Measurements from ENCODE around the gene THSD4.

THSD4 gene

DNA sequence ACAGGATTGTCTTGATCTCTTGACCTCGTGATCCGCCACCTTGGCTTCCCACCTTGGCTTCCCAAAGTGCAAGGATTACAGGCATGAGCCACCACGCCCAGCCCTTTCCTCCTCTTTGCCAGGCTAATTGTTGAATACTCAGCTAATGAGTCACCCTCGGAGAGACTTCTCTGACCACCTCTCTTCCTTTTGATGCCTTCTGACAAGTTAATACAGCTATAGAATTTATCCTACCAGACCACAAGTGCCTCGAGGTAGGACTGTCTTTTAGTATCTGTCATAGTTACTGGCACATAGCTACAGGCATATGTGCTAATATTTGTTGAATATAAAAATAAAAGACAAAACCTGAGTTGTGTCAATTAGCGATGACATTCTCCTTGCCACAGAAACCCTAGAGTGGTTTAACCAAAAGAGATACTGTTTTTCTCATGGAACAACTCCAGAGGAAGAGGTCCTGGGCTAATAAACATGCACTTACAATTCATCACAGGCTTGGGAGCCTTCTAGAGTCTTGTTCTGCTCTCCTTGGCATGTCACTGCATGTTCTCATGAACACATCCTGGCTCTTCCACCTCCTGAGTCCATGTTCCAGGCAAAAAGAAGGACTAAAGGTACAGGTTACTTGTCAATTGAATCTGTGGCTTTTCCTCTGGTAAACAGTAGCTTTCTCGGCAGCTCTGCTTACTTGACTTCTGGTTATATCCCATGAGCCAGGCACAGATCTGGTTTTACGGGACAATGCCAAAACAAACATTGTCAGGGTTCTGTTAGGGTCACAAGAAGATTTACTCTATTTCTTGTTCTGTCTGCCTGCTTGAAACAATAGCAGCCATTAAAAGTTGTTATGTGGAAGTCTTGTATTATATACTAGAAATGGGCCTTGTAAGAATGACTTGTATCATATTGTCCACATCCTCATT, 332.3 kb downstream of the THSD4 start:
- H3K4me1 ChIP-seq (ENCODE audit: insufficient read depth, low read length, severe bottlenecking) = no peaks in the 10 kb centered on the region
- H3K4me3 ChIP-seq (ENCODE audit: low read depth, low read length, poor library complexity, severe bottlenecking) = no peak overlapping the region
- H2AFZ ChIP-seq (ENCODE audit: low read length) = no peak overlapping the region
- no peaks in the 10 kb centered on the region for H3K36me3 ChIP-seq (ENCODE audit: insufficient read depth, low read length)
- H4K20me1 ChIP-seq (ENCODE audit: insufficient read depth, low read length) = no peaks in the 10 kb centered on the region
- no peaks in the 10 kb centered on the region for H3K79me2 ChIP-seq (ENCODE audit: insufficient read depth, low read length)
- H3K4me2 ChIP-seq (ENCODE audit: low read length) = no peak overlapping the region
- H3K9me2 ChIP-seq (ENCODE audit: low read depth, low read length) = no peaks in the 10 kb centered on the region
- H3F3A ChIP-seq (ENCODE audit: insufficient read depth, low read length) = no peaks in the 10 kb centered on the region
- H3K9ac ChIP-seq (ENCODE audit: low read length) = no peak overlapping the region
- H3K27ac ChIP-seq (ENCODE audit: low read depth, low read length, poor library complexity, severe bottlenecking) = no peak overlapping the region
- H3K9me3 ChIP-seq (ENCODE audit: low read length) = no peaks in the 10 kb centered on the region
- TF ChIP-seq EZH2 (IDR thresholded peaks at IDR 0.05; ENCODE audit: borderline replicate concordance, low read length) = no peak
- TF ChIP-seq, protein P1, sequence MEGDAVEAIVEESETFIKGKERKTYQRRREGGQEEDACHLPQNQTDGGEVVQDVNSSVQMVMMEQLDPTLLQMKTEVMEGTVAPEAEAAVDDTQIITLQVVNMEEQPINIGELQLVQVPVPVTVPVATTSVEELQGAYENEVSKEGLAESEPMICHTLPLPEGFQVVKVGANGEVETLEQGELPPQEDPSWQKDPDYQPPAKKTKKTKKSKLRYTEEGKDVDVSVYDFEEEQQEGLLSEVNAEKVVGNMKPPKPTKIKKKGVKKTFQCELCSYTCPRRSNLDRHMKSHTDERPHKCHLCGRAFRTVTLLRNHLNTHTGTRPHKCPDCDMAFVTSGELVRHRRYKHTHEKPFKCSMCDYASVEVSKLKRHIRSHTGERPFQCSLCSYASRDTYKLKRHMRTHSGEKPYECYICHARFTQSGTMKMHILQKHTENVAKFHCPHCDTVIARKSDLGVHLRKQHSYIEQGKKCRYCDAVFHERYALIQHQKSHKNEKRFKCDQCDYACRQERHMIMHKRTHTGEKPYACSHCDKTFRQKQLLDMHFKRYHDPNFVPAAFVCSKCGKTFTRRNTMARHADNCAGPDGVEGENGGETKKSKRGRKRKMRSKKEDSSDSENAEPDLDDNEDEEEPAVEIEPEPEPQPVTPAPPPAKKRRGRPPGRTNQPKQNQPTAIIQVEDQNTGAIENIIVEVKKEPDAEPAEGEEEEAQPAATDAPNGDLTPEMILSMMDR (IDR thresholded peaks at IDR 0.05; ENCODE audit: low read length) = no peak
- H3K27me3 ChIP-seq (ENCODE audit: insufficient read depth, low read length) = no peaks in the 10 kb centered on the region

DNA sequence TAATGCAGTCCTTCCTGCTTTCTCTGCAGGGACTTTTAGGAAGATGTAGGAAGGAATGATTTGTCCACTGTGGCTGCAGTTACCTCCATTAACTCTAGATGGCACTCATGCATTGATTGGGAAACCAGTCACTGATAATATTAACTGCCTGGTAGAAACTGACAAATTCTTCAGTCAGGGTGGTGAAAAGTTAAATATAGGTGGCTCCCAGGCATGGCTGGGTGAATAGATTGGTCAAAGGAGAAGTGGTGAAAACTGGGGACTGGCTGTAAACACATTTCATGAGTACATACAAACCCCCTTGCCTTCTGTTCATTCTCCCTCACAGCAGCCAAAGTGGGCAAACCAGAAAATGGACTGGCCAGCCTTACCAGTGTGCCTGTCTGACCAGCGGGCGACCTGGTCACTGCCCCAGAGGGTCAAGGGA, 333.4 kb downstream of the THSD4 start:
- TF ChIP-seq, protein P1 (IDR thresholded peaks at IDR 0.05; ENCODE audit: low read length) = peak; percentile 81
- no peak for TF ChIP-seq EZH2 (IDR thresholded peaks at IDR 0.05; ENCODE audit: borderline replicate concordance, low read length)
- Histone ChIP-seq H3K79me2 (ENCODE audit: insufficient read depth, low read length) (no peaks in the 10 kb centered on the region), H3K4me3 (ENCODE audit: low read depth, low read length, poor library complexity, severe bottlenecking) (no peak overlapping the region), H3K9me3 (ENCODE audit: low read length) (no peaks in the 10 kb centered on the region), H2AFZ (ENCODE audit: low read length) (no peak overlapping the region), H3K36me3 (ENCODE audit: insufficient read depth, low read length) (no peaks in the 10 kb centered on the region), H3K9ac (ENCODE audit: low read length) (no peak overlapping the region), H3K9me2 (ENCODE audit: low read depth, low read length) (no peaks in the 10 kb centered on the region), H3K4me1 (ENCODE audit: insufficient read depth, low read length, severe bottlenecking) (no peaks in the 10 kb centered on the region), H3K4me2 (ENCODE audit: low read length) (no peak overlapping the region), H3K27me3 (ENCODE audit: insufficient read depth, low read length) (peaks cover 5% of the 10 kb centered on the region; the same call in 1 of the 2 replicates), H3K27ac (ENCODE audit: low read depth, low read length, poor library complexity, severe bottlenecking) (no peak overlapping the region), H4K20me1 (ENCODE audit: insufficient read depth, low read length) (no peaks in the 10 kb centered on the region), H3F3A (ENCODE audit: insufficient read depth, low read length) (no peaks in the 10 kb centered on the region)

DNA sequence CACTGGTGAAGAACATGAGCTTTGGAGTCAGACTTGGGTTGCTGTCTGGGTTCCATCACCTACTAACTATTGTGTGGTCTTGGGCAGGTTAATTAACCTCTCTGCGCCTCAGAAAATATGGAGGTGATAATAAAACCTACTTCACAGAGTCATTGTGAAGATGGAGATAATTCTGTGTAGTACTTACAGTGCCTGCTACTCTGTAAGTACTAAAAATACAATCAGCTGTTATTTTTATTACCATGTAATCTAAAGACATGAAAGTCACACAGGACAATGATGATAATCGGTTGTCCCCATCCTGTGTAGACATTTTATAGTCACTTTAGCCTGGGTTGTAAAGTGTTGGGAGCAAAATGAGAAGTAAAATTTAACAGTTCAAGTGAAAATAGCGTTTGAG, 334.1 kb downstream of the THSD4 start:
- Histone ChIP-seq H3F3A (ENCODE audit: insufficient read depth, low read length) (no peaks in the 10 kb centered on the region), H4K20me1 (ENCODE audit: insufficient read depth, low read length) (no peaks in the 10 kb centered on the region), H3K9me2 (ENCODE audit: low read depth, low read length) (no peaks in the 10 kb centered on the region), H3K4me1 (ENCODE audit: insufficient read depth, low read length, severe bottlenecking) (no peaks in the 10 kb centered on the region), H3K79me2 (ENCODE audit: insufficient read depth, low read length) (no peaks in the 10 kb centered on the region), H3K4me2 (ENCODE audit: low read length) (no peak overlapping the region), H3K27me3 (ENCODE audit: insufficient read depth, low read length) (peaks cover 5% of the 10 kb centered on the region; the same call in 1 of the 2 replicates), H3K4me3 (ENCODE audit: low read depth, low read length, poor library complexity, severe bottlenecking) (no peak overlapping the region), H3K9me3 (ENCODE audit: low read length) (no peaks in the 10 kb centered on the region), H3K9ac (ENCODE audit: low read length) (no peak overlapping the region), H3K27ac (ENCODE audit: low read depth, low read length, poor library complexity, severe bottlenecking) (no peak overlapping the region), H3K36me3 (ENCODE audit: insufficient read depth, low read length) (no peaks in the 10 kb centered on the region), H2AFZ (ENCODE audit: low read length) (no peak overlapping the region)
- no peak for TF ChIP-seq EZH2 (IDR thresholded peaks at IDR 0.05; ENCODE audit: borderline replicate concordance, low read length)
- TF ChIP-seq, protein P1 (IDR thresholded peaks at IDR 0.05; ENCODE audit: low read length) = no peak
